NCI-H1105 treated with DMSO at 0.1 percent for 48 hours (cell line): Measurements from ENCODE around the gene IKBKE.
A peak's percentile ranks its signal among the peaks of the same experiment; 100 is the strongest.

ENCODE experiments used
- DNase-seq: peaks from one replicate; lab custom pipeline; 2025; lab: John Stamatoyannopoulos, UW

IKBKE gene

DNA sequence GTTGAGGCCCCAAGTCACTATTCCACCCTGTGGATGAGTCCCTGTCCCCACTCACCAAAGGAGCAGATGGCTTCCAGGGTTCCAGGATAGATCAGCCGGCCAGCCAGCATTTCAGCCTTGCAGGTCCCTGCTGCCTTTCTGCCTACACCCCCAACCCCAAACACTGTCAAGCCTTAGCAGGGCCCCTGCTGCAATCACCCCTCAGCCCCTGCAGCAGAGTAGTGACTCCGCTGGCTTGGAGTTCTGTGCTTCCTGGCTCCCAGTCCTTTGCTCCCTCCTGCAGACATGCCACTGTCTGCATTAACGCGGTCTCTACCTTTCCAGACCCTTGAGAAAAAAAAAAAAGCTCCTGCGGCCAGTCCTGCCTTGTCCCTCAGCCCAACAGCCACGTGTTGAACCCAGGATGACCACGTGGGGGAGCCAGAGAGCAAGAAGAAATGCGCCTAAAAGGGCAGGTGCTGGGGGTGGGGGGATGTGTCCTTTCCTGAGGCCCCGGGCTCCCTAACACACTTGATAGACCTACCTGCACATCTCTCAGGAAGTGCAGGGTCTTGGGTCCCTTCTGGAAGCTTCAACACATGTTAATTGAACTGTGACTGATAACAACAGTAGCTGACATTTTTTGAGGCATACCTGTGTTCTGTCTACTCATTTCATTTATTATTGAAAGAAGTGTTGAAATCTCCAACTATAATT, 74.4 kb downstream of the IKBKE start:
- DNase-seq: peak; percentile 47

DNA sequence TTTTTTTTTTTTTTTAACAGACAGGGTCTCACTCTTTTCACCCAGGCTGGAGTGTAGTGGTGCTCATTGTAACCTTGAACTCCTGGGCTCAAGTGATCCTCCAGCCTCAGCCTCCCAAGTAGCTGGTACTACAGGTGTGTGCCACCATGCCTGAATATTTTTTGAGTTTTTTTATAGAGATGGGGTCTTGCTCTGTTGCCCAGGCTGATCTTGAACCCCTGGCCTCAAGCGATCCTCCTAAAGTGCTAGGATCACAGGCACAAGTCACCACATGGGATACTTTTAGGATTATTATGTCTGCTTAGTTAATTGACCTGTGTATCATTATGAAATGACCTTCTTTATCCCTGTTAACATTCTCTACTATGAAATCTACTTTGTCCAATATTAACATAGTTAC, 75.1 kb downstream of the IKBKE start:
- DNase-seq: no peak
